Measurements from ENCODE around the gene SUGCT.

- no peak for TF ChIP-seq SPI1 (IDR thresholded peaks at IDR 0.05; ENCODE audit: low read depth, low read length)
- TF ChIP-seq TAF1 (IDR thresholded peaks at IDR 0.05; ENCODE audit: low read depth, low read length): no peak
Measured at GRCh38 chr7:40761762-40762560, 627.2 kb downstream of the SUGCT start.
